Transverse colon (tissue), 4 donors: ENCODE results near the gene HSPA1B. TPM values are rescaled to one million over a fixed set of nuclear protein-coding genes. Genes with fewer than 3 reads are reported as not detected.

ENCODE experiments used
- DNase-seq: peaks from one replicate; pipeline ENCODE4 v3.0.0-alpha.2; 2019
- H3K27ac ChIP-seq, 4 donors: fragments of 200-600 bp; sonication (generic); 2 replicates each; pipeline ENCODE4 v1.5.1; 2016 to 2018; ENCODE audit warnings: inconsistent platforms in 4 of 4
- H3K27me3 ChIP-seq: fragments of 200-600 bp; sonication (generic); 2 replicates; pipeline ENCODE4 v1.5.1; 2017; ENCODE audit warnings: inconsistent platforms
- H3K36me3 ChIP-seq, 4 donors: fragments of 200-600 bp; sonication (generic); 2 replicates each; pipeline ENCODE4 v1.5.1; 2017 to 2019; ENCODE audit warnings: inconsistent platforms in 4 of 4
- H3K4me1 ChIP-seq, 4 donors: fragments of 200-600 bp; sonication (generic); 2 replicates each; pipeline ENCODE4 v1.5.1; 2017 to 2020; ENCODE audit warnings: inconsistent platforms in 4 of 4
- H3K4me3 ChIP-seq, 4 donors: fragments of 200-600 bp; sonication (generic); 1 replicate in 1 of 4; 2 replicates in 3 of 4; pipeline versions ENCODE4 v1.5.1 to v1.6.1; 2017 to 2019; ENCODE audit warnings: inconsistent platforms in 4 of 4
- H3K9me3 ChIP-seq, 2 donors: fragments of 200-600 bp; sonication (generic); 2 replicates each; pipeline ENCODE4 v1.5.1; 2017 to 2019; ENCODE audit warnings: inconsistent platforms in 2 of 2
- CTCF ChIP-seq, 5 experiments: fragments of 200-600 bp in 3 of 5; fragments of 450-650 bp in 2 of 5; sonication (generic) in 3 of 5; IDR thresholded peaks; 1 replicate in 2 of 5; 2 replicates in 3 of 5; pipeline ENCODE4 v1.5.1; 2016 to 2017; ENCODE audit warnings: antibody characterized with exemption in 5 of 5, inconsistent platforms in 3 of 5, mild to moderate bottlenecking in 2 of 5, moderate library complexity in 1 of 5
- EP300 ChIP-seq: sonication (generic); formaldehyde crosslinking; IDR thresholded peaks from one replicate; pipeline ENCODE4 v1.6.1; 2017; ENCODE audit warnings: antibody characterized with exemption, low read depth
- POLR2A ChIP-seq: fragments of 450-650 bp; IDR thresholded peaks from one replicate; pipeline ENCODE4 v1.6.1; 2016; ENCODE audit warnings: antibody characterized with exemption, mild to moderate bottlenecking, moderate library complexity
- POLR2AphosphoS5 ChIP-seq, 3 donors: sonication (generic); formaldehyde crosslinking; IDR thresholded peaks; one replicate each; pipeline ENCODE4 v1.6.1; 2016; ENCODE audit warnings: antibody characterized with exemption in 3 of 3
- WGBS, 2 donors: methylation state at CpG; one replicate each; pipeline ENCODE4 v1.1.5; 2018; ENCODE audit warnings: low coverage in 1 of 2; 5-methylcytosine and 5-hydroxymethylcytosine counted together
- in situ Hi-C, 4 donors: fragments of 200-750 bp; cut with MboI; loops; one replicate each; pipeline versions ENCODE4 v1.15.0 to v1.15.1; 2017; ENCODE audit warnings: low sequenced_read_pairs in 3 of 4, low pct_ligation_motif_present in 1 of 4, low pct_unique_long_range_greater_than_20kb in 1 of 4
- intact Hi-C: fragments of 100-400 bp; cut with DNase I; formaldehyde crosslinking; loops from one replicate; pipeline ENCODE4 v1.15.1; 2023; ENCODE audit warnings: low total_unique reads
- total RNA-seq, 4 donors: library from RNA; depleted of rRNA; stranded (reverse); fragments of >200 nt; gene quantifications; one replicate each; pipeline ENCODE4 v1.1.0, GENCODE V29; 2016

HSPA1B gene
- total RNA-seq, 4 donors from 2014 or later: 104 to 471 (median 278) TPM

DNA sequence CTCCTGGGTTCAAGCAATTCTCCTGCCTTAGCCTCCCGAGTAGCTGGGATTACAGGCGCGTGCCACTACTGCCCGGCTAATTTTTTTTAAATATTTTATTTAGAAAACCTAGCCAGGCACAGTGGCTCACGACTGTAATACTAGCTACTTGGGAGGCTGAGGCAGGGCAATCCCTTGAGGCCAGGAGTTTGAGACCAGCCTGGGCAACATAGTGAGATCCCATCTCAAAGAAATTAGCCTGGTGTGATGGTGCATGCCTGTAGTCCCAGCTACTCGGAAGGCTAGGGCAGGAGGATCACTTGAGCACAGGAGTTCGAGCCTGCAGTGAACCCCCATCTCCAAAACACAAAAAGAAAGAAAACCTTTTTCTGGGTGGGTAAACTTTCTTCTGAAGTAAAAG, 48.8 kb downstream of the HSPA1B start:
- TF ChIP-seq POLR2AphosphoS5 (IDR thresholded peaks at IDR 0.05): no peak
- no peak for TF ChIP-seq EP300
- no peak for TF ChIP-seq POLR2A
- TF ChIP-seq CTCF (IDR thresholded peaks at IDR 0.05): no peak
- H3K9me3 ChIP-seq: no peaks in the 10 kb centered on the region
- peaks cover 14 to 36% (median 32%) of the 10 kb centered on the region in 4 donors for H3K4me1 ChIP-seq
- peak overlapping the region; percentile 86 to 96 (median 92) for H3K27ac ChIP-seq
- no peak for DNase-seq
- intact Hi-C loops (no loop called here), in situ Hi-C loops (no loop called here)
- peak overlapping the region in 2 of 4 donors; percentile 29 to 47 for H3K4me3 ChIP-seq
- peaks cover 0 to 12% (median 2%) of the 10 kb centered on the region in 4 donors for H3K36me3 ChIP-seq
- no peaks in the 10 kb centered on the region for H3K27me3 ChIP-seq
- WGBS, 2 donors: 50 to 82% methylated on average over 2 to 7 of the region's 7 CpGs

- peaks cover 0 to 16% (median 2%) of the 10 kb centered on the region in 4 donors for H3K36me3 ChIP-seq
Observed at GRCh38 chr6:31877125-31877650, 49.6 kb downstream of the HSPA1B start.

GRCh38 chr6:31877651-31878161, 50.2 kb downstream of the HSPA1B start:
- H3K27ac ChIP-seq: peak overlapping the region; percentile 86 to 96 (median 92)
- peaks cover 0 to 16% (median 2%) of the 10 kb centered on the region in 4 donors for H3K36me3 ChIP-seq
- peak overlapping the region; percentile 25 to 58 (median 52) for H3K4me3 ChIP-seq
- H3K4me1 ChIP-seq: peaks cover 14 to 36% (median 32%) of the 10 kb centered on the region in 4 donors
- H3K9me3 ChIP-seq: no peaks in the 10 kb centered on the region
- intact Hi-C loops: no loop called here
- DNase-seq: peak; percentile 93
- in situ Hi-C loops: no loop called here
- H3K27me3 ChIP-seq: no peaks in the 10 kb centered on the region
- 39% methylated on average over 9 of the region's 10 CpGs; no CpG with 5 or more reads in 1 of the 2 donors for WGBS, 2 donors
- TF ChIP-seq POLR2AphosphoS5 (IDR thresholded peaks at IDR 0.05) (peak; percentile 88 to 92 (median 89)), CTCF (IDR thresholded peaks at IDR 0.05) (no peak), POLR2A (peak; percentile 92), EP300 (peak; percentile 32)

More at GRCh38 chr6:31877125-31877650, 49.6 kb downstream of the HSPA1B start:
- TF ChIP-seq EP300: no peak
- peak in 2 of 3 donors; percentile 14 to 64 for TF ChIP-seq POLR2AphosphoS5 (IDR thresholded peaks at IDR 0.05)
- no peak for TF ChIP-seq POLR2A
- TF ChIP-seq CTCF (IDR thresholded peaks at IDR 0.05): no peak
- H3K9me3 ChIP-seq: no peaks in the 10 kb centered on the region
- in situ Hi-C loops: no loop called here
- no peaks in the 10 kb centered on the region for H3K27me3 ChIP-seq
- peak overlapping the region in 3 of 4 donors; percentile 29 to 47 (median 47) for H3K4me3 ChIP-seq
- intact Hi-C loops: no loop called here
- peaks cover 14 to 36% (median 32%) of the 10 kb centered on the region in 4 donors for H3K4me1 ChIP-seq
- 39% methylated on average over 3 of the region's 3 CpGs; no CpG with 5 or more reads in 1 of the 2 donors for WGBS, 2 donors
- DNase-seq: peak; percentile 80
- peak overlapping the region; percentile 86 to 96 (median 92) for H3K27ac ChIP-seq

- Histone ChIP-seq H3K4me3 (peak overlapping the region; percentile 25 to 58 (median 52)), H3K36me3 (peaks cover 0 to 16% (median 2%) of the 10 kb centered on the region in 4 donors), H3K4me1 (peaks cover 14 to 36% (median 32%) of the 10 kb centered on the region in 4 donors), H3K27ac (peak overlapping the region; percentile 86 to 96 (median 92)), H3K27me3 (no peaks in the 10 kb centered on the region), H3K9me3 (no peaks in the 10 kb centered on the region)
- TF ChIP-seq POLR2AphosphoS5 (IDR thresholded peaks at IDR 0.05): no peak
- no peak for TF ChIP-seq POLR2A
- TF ChIP-seq EP300: no peak
- TF ChIP-seq CTCF (IDR thresholded peaks at IDR 0.05): no peak
- intact Hi-C loops: no loop called here
- WGBS, 2 donors: 66% methylated on average over 3 of the region's 3 CpGs; no CpG with 5 or more reads in 1 of the 2 donors
- no peak for DNase-seq
- in situ Hi-C loops: no loop called here
Observed at GRCh38 chr6:31878222-31878621, 50.7 kb downstream of the HSPA1B start.
